Pulmonary artery endothelial cell (primary cell): ENCODE data around the gene NEK4. TPM values are rescaled to one million over a fixed set of nuclear protein-coding genes. Genes with fewer than 3 reads are reported as not detected.

Experiments
- DNase-seq: peaks from one replicate; pipeline ENCODE4 v3.0.0-alpha.2; 2011; ENCODE audit warnings: low read depth, low spot score
- total RNA-seq: library from RNA; depleted of rRNA; stranded (reverse); fragments of >200 nt; gene quantifications from 2 replicates; pipeline ENCODE4 v1.2.3, GENCODE V29; 2014

The NEK4 gene
- total RNA-seq, 1 donor from 2014 or later: 16.4 TPM

- no peak for DNase-seq
Observed at GRCh38 chr3:52704611-52705437, 65.9 kb downstream of the NEK4 start.

GRCh38 chr3:52703341-52703740 is 67.4 kb downstream of the NEK4 start:
- no peak for DNase-seq

- DNase-seq: no peak
Observed at GRCh38 chr3:52697632-52697965, 73.1 kb downstream of the NEK4 start.

- DNase-seq: no peak
Observed at GRCh38 chr3:52696830-52697631, 73.7 kb downstream of the NEK4 start.

GRCh38 chr3:52695798-52696671 is 74.7 kb downstream of the NEK4 start:
- no peak for DNase-seq

GRCh38 chr3:52694528-52695189 is 76.1 kb downstream of the NEK4 start:
- DNase-seq: no peak

- DNase-seq: no peak
Observed at GRCh38 chr3:52693071-52693470, 77.7 kb downstream of the NEK4 start.

- no peak for DNase-seq
Observed at GRCh38 chr3:52690560-52690959, 80.2 kb downstream of the NEK4 start.

- DNase-seq: no peak
Observed at GRCh38 chr3:52689151-52689550, 81.6 kb downstream of the NEK4 start.

GRCh38 chr3:52688266-52688665 is 82.5 kb downstream of the NEK4 start:
- DNase-seq: no peak

- peak; percentile 84 for DNase-seq
Observed at GRCh38 chr3:52685709-52686691, 84.7 kb downstream of the NEK4 start, which contains the start of the genes GNL3 and PBRM1. Gene GNL3 (plus strand): TSS chr3:52686032. CDS start chr3:52686093, 61 bp downstream. Gene PBRM1 (minus strand): TSS chr3:52685913.

- DNase-seq: no peak
Observed at GRCh38 chr3:52685285-52685708, 85.4 kb downstream of the NEK4 start.

- DNase-seq: no peak
Observed at GRCh38 chr3:52684184-52684583, 86.6 kb downstream of the NEK4 start.

- DNase-seq: no peak
Observed at GRCh38 chr3:52683611-52684010, 87.1 kb downstream of the NEK4 start.

- peak; percentile 33 for DNase-seq
Observed at GRCh38 chr3:52682016-52682415, 88.7 kb downstream of the NEK4 start.

- DNase-seq: no peak
Observed at GRCh38 chr3:52681596-52681995, 89.1 kb downstream of the NEK4 start.

- DNase-seq: no peak
Observed at GRCh38 chr3:52679811-52680210, 90.9 kb downstream of the NEK4 start.

- DNase-seq: no peak
Observed at GRCh38 chr3:52679199-52679538, 91.6 kb downstream of the NEK4 start.

GRCh38 chr3:52678265-52679198 is 92.2 kb downstream of the NEK4 start:
- DNase-seq: no peak
